Right ventricle myocardium inferior (tissue), 1 donor: ENCODE results near the gene TMEM187. TPM values are rescaled to one million over a fixed set of nuclear protein-coding genes. Genes with fewer than 3 reads are reported as not detected.
A peak's percentile ranks its signal among the peaks of the same experiment; 100 is the strongest.
"Not testable (repeated sequence)": the region's sequence is repeated elsewhere in the genome, so short reads cannot be mapped to it uniquely, and the experiment has no call there.

Experiments
- ATAC-seq: fragments of 200-7000 bp; cut with Tn5 transposase; one replicate; pipeline ENCODE4 v1.9.1; 2020; ENCODE audit warnings: mild to moderate bottlenecking, moderate library complexity
- DNase-seq: peaks from one replicate; pipeline ENCODE4 v3.0.0; 2021; ENCODE audit errors: missing footprints
- intact Hi-C: fragments of 100-400 bp; cut with DNase I; formaldehyde crosslinking; loops from one replicate; pipeline ENCODE4 v1.11.0; 2022
- total RNA-seq: library from RNA; stranded (reverse); fragmentation: NEBNext Ultra II Directional; extraction: Animal tissue kit (Norgen Biotek cat#: 25700); gene quantifications from one replicate; pipeline ENCODE4 v1.2.1, GENCODE V29; 2021
- donor health status: DM: no; HTN: yes; CAD: no; lungs with severe emphysema.

TMEM187 gene
- total RNA-seq, 1 donor from 2014 or later, result 6.9 TPM

DNA sequence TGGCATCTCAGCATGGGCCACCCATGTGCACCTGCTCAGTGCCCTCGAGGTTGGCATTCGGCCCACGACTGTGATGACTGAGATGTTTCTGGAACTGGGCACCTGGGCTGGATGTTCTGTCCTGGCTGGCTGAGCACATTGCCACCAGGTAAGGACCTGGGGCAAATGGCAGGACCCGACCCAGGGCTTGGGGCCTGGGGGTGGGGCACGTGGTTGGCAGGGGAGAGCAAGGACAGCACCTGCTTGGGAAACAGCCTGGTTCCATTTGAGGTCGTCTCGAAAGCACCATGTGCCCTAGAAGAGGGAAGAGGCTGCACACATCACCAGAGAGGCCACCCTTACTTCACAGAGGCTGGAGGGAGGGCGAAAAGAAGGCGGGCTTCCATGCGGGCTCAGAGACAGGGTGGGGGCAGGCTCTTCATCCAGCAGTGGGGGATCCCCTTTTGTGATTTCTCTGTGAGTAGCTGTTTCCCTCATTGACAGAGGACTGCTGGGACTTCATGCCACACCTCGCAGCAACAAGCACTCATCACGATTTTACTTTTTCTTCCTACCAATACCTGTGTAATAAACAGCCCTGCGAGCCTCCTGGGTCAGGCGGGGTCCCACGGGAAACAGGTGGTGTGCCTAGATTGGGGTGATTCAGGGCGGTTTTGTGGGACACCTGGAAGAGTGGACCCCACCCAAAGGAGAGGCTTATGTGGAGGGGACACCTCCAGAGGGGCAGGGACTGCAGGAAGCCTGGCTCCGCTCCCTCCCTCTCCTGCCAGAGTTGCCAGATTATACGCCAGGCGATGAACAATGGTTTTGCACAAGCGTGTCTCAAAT is 12.0 kb downstream of the TMEM187 start:
- no peak for ATAC-seq
- DNase-seq, result no peak
- intact Hi-C loops, result no loop called here

DNA sequence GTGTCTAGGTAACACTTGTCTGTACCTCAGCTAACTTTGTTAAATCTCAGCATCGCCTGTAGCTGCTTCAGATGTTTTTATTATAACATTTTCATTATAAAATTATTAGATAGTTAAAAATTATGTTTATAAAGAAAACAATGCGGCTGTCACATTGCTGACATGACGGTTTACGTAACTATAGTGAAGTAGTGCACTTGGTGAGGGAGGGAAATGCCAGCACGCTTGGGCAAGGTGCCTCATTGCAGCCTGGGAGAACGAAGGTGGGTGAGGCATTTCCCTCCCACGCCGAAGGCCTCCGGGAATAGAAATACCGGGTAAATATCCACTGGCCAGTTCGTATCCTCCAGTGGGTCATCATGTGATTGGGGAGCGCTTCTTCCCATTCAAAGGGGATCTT is 15.9 kb downstream of the TMEM187 start:
- intact Hi-C loops, result no loop called here
- ATAC-seq (no peak), DNase-seq (no peak)

DNA sequence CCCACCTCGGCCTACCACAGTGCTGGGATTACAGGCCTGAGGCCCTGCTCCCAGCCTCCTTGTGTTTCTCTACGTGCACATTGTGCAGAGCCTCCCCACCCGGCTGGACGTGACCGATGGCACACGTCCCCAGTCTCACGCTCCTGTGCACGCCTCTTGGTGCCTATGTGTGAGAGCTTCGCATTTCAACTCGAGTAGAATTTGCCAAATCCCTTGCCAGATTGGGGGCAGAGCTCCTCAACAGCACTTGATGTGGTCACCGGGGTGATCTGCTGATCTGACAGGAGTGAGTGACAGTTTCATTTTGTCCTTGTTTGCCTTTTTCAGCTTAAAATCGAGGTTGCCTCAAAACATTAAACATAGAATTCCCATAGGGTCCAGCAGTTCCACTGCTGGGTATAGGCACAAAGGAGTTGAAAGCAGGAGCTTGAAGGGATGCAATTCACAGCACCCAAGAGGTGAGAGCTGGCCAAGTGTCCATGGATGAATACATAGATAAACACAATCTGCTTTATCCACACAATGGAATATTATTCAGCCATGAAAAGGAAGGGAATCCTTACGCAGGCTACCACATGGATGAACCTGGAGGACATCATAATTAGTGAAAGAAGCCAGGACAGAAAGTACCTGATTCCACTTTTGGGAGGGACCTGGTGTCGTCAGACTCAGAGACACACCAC is 17.6 kb downstream of the TMEM187 start:
- DNase-seq (no peak), ATAC-seq (no peak)
- intact Hi-C loops, result no loop called here

DNA sequence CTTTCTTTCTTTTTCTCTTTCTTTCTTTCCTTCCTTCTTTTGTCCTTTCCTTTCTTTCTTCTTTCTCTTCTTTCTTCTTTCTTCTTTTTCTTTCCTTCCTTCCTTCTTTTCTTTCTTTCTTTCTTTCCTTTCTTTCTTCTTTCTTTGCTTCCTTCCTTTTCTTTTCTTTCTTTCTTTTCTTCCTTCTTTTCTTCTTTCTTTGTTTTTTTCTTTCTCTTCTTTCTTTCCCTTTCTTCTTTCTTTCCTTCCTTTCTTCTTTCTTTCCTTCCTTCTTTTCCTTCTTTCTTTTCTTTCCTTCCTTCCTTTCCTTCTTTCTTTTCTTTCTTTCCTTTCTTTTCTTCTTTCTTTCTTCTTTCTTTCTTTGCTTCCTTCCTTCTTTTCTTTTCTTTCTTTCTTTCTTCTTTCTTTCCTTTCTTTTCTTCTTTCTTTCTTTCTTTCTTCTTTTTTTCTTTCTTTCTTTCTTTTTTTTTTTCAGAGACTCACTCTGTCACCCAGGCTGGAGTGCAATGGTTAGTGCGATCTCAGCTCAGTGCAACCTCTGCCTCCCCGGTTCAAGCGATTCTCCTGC is 18.5 kb downstream of the TMEM187 start:
- DNase-seq, result no peak

DNA sequence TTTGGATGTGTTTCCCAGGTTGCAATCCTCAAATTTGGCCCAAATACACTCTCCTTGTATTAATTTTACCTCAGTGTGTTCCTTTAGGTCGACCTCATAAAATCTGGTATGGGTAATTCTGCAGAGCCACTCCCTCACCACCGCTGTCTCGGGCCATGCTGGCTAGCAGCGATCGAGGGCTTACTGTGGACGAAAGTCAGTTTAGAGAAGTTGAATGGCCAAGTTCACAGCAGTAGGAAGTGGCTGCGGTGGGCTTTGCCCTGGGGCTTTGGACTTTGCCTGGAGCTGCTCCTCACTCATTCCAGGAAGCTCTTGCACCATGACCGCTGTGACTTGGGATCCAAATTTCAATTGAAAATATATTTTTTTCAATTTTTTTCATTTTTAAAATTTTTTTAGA is 19.6 kb downstream of the TMEM187 start:
- intact Hi-C loops, result no loop called here
- DNase-seq, result no peak
- ATAC-seq, result no peak

More for the DNA sequence above, 18.5 kb downstream of the TMEM187 start:
- intact Hi-C loops, result no loop called here
- ATAC-seq, result no peak

DNA sequence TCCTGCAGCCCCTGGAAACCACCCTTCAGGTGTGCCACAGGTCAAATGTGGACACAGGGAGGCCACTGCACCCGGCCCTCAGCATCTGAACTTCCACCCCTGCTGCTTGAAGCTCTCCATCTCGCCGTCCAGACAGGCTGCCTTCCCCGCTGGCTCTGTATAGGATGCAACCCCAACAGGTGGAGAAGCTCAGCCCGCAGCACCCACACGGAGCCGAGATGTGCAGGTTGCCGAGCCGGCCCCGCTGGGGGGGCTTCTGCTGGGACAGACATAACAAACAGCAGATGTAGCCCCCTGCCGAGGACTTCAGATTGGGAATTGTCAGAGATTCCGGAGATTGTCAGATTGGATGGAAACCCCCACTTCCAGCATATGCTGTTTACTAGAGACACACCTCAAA is 20.5 kb downstream of the TMEM187 start:
- ATAC-seq, result no peak
- intact Hi-C loops, result no loop called here
- no peak for DNase-seq

DNA sequence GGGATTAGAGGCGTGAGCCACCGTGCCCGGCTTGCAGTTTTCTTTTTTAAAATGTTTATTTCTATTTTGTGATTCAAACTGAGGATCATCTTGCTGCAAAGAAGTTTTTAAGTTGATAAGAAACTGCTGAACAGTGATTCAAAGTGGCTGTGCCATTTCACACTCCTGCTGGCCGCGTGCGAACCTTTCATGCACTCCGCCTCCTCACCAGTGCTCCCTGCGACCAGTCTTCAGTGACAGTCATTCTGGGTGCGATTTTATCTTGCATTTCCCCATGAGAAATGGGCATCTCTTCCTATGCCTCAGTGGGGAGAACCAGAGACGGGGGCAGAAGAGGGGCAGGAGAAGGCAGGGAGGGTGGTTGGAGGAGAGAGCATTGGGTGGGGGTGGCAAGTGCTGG is 21.4 kb downstream of the TMEM187 start:
- ATAC-seq (no peak), DNase-seq (no peak)
- intact Hi-C loops, result no loop called here

DNA sequence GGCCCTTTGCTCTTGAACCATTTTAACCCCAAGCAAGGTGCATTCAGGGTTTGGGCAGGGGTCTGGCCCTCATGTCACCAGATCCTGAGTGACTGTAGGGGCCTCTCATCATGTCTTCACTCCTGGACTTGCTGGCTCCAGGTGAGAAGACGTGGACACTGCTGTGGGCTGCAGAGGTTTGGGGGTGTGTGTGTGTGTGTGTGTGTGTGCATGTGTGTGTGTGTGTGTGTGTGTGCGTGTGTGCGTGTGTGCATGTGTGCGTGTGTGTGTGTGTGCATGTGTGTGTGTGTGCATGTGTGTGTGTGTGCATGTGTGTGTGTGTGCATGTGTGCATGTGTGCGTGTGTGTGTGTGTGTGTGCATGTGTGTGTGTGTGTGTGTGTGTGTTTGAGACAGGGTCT is 21.8 kb downstream of the TMEM187 start:
- DNase-seq, ATAC-seq, intact Hi-C loops: not testable (repeated sequence)

DNA sequence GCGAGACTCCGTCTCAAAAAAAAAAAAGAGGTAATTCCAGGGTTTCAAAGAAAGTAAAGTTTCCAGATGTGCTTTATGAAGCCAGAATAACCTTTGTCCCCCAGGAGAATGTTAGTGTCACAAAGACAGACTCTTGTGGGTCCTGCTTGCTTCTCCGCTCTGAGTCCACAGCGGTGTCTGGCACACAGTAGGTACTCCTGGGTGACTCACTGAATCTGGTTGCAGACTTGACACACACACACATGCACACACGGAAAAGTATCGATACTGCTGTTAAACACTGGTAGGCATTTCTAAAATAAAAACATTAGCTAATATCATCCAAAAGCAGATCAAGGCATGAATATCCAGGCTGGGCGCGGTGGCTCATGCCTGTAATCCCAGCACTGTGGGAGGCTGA is 22.9 kb downstream of the TMEM187 start:
- DNase-seq, result no peak
- intact Hi-C loops, result no loop called here
- ATAC-seq, result no peak

DNA sequence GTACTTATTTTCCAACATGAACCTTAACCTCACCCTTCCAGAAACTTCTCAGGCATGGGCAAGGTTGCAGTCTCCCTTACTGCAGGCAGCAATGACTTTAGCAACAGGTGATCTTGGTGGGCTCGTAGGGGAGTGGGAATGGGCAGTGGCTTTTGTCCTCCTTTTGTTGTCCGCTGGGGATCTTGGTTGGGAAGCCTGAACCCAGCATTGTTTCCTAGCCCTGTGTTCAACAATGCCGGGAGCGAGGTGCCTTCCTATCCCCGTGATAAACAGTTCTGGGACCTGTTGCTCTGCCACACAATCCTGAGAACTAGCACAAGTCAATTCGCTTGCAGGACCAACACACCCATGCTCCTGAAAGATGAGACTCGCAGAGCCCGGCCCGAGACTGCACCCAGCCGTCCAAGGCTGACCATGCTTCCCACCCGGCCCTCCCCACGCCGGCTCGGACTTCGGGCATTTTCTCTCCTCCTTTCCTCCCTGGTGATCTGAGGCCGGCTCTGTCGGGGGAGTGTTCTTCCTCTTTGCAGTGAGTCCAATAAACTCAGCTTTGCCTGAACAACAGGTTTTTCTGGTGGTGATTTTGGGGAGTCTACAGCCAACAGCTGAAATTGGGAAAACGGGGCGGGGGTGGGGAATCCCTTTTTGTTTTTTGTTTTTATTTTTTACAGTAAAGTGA is 26.9 kb downstream of the TMEM187 start:
- intact Hi-C loops, result no loop called here
- DNase-seq (no peak), ATAC-seq (no peak)

DNA sequence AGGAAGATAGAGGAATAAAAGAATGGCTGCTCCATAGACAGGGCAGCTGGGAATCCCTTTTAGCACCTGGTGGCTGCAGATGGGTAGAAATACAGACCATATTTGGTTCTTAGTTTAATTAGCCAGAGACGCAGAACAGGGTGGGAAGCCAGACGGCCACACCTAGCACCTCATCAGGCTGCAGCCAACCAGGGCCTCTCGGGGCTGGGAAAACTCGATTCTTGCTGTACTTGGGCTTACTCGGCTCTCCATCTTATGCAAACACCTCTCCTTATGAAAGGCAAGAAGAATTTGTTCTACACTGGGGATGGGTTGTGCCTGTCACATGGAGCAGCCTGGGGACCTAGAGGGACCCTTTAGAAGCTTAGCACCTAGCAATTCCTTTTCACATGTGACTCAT is 27.5 kb downstream of the TMEM187 start:
- ATAC-seq (no peak), DNase-seq (no peak)
- intact Hi-C loops, result no loop called here

DNA sequence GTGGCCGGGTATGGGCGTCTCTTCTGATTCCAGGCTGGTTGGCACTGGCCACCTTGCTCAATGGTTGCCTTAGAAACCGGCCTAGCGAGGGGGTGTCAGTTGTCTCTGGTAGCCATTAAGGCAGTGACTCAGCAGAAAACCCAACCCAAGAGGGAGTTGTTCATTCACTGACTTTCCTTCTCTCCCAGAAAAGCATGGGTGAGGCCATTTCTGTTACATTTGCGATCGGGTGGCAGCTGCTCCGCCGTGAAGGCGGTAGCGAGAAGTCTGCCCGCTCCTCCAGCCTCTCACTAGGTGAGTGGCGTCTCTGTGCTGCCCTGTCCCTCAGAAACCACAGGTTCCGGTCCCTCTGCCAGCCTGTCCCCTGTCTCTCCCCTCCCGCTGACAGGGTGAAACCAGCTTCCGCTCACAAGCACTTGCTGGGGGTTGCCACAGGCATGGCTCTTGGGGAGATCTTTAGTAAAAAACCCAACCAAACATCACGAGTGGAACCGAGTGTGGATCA is 29.7 kb downstream of the TMEM187 start:
- peak; percentile 56 for ATAC-seq
- intact Hi-C loops, result no loop called here
- no peak for DNase-seq

DNA sequence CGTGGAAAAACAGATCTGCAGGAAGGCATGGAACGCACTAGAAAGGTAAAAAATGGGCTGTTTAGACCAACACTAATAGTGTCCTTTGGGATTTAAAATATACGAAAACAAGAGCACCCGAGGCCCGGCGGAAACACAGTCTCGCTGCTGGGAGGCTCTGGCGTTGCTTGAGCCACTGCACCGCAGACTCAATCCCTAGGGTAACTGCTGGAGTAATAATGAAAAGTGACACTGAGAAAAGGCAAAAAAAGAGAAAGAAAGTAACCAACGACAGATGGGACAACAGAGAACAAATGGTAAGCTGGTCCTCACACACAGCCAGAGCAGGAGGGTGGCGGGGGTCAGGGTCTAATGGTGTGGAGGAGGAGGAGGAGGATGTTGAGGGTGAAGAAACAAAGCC is 31.8 kb downstream of the TMEM187 start:
- intact Hi-C loops, result no loop called here

DNA sequence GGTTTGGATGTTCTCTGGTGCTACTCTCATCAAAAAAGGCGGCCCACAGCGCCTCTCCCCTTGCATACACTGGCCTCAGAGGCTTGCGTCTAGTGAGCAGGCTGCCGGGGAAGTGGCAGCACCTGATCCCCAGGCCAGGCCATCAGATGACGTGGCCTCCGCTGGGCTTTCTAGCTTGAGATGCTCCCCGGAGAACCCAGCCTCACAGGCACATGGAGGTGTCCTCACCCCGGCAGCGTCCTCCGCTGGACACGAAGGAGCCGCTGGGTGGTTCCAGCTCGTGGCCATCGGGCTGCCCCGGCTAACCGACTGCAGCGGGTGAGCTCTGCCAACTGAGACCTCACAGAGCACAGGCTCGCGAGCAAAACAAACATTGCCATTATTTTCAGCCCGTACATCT is 34.4 kb downstream of the TMEM187 start:
- DNase-seq (no peak), ATAC-seq (no peak)
- intact Hi-C loops, result no loop called here

More for the DNA sequence above, 31.8 kb downstream of the TMEM187 start:
- no peak for DNase-seq
- ATAC-seq, result no peak

DNA sequence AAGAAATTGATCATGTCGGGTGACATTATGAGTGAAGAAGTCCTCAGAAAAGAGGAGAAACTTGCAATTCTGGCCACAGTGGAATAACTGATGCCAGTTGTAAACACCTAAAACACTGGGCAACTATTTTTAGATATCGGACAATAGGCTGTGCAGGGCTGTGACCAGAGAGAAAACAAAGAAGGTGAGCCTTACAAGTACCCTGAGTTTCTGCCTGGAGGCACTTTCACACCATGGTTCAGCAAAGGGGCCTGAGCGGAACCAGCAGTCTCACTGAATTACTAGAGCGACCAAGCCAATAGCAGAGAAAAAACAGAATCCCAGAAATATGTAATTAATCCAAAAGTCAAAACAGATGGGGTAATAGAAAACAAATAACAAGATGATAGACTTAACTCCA is 36.0 kb downstream of the TMEM187 start:
- ATAC-seq (no peak), DNase-seq (no peak)
- intact Hi-C loops, result no loop called here

DNA sequence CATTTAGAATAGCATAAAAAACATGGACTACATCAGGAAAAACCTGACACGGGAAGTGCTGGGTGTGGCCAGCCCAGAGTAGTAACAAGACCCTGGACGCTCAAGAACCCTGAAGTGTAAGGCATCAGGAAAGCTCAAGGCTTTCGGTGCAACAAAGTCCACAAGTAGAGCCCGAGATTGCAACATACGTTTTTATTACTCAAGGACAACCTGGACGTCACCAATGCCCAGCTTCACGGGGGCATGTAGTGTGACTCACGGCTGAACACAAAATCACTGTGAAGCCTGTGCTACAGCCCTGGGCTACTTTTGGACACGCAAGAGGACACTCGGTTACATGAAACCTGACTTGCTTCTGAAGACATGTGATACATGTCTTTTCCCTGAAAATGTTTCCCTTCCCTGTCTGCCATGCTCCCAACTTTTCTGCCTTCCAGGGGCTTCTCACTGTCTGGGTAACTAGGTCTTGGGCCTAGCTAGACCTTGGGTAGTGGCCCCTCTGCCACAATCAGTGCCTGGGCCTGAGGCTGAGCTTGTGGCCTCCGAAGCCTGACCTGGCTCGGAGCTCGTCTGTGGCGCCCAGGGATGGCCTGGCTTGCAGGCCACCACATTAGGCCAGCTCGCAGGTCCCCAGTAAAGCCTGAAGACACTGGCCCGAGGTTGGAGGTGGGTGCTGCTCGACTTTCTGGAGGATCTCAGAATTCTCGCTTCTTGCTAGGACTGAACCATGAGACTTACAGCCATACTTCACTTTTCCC is 38.0 kb downstream of the TMEM187 start:
- no peak for DNase-seq
- intact Hi-C loops, result loop anchor here (5.0 to 10.0 kb wide), 2 partner anchors 37 to 374 kb away; no protein-coding TSS in a partner anchor
- ATAC-seq, result no peak

DNA sequence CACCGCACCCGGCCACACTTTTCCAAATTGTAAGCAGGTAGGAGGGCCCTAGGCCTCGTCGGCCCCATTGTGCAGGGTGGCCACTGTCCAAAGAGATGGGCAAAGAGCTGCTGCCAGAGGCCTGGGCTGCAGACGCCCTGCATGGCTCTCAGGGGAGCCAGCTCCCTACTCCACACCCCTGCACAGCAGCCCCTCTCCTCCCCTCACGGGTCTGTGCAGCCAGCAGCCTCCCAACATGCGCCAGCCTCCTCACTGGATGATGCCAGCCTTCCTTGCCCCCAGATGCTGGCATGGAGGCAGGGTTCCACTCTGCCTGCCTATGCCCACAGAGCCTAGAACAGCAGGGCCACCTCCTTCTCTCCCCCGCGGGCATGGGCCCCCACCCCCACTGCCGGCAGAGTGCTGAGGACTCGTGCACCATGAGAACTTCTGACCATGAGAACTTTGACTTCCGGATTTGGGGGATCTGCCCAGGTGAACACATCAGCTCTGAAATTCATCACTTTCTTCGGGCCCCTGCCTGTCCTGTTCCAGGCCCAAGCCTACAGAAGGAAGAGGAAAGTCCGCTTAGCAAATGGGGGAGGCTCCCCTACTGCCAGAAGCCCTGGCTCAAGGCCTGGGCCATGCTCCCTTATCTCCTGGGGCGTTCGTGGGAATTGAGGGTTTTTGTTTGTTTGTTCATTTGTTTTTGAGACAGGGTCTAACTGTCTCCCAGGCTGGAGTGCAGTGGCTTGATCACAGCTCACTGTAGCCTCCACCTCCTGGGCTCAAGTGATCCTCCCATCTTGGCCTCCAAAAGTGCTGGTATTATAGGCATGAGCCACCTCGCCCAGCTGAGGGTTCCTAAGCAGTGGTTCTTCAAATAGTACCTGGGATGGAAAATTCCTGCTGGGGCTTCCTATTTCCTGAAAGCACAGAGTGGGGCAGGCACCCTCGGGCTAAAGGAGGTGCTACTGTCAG is 39.1 kb downstream of the TMEM187 start:
- intact Hi-C loops, result loop anchor here (5.0 to 10.0 kb wide), 2 partner anchors 36 to 373 kb away; no protein-coding TSS in a partner anchor
- ATAC-seq (no peak), DNase-seq (no peak)
